ENCODE results near the gene TINAGL1.

The TINAGL1 gene

GRCh38 chr1:31598980-31599379 lies 22.7 kb downstream of the TINAGL1 start:
- DNase-seq (ENCODE audit: insufficient read length, low spot score) (no peak), FAIRE-seq (no peak)
- no peak for TF ChIP-seq POLR2A (IDR thresholded peaks at IDR 0.05; ENCODE audit: low read depth, low read length)
- TF ChIP-seq POU2F2 (IDR thresholded peaks at IDR 0.05; ENCODE audit: low read depth, low read length), result no peak
- no peak for TF ChIP-seq PAX5 (IDR thresholded peaks at IDR 0.05; ENCODE audit: insufficient read depth, low read length, severe bottlenecking)
- no peak for TF ChIP-seq TAF1 (IDR thresholded peaks at IDR 0.05; ENCODE audit: low read depth, low read length)
- no peak for TF ChIP-seq POLR2AphosphoS5 (IDR thresholded peaks at IDR 0.05; ENCODE audit: low read depth, low read length)

GRCh38 chr1:31600641-31601040 lies 24.3 kb downstream of the TINAGL1 start:
- FAIRE-seq (no peak), DNase-seq (ENCODE audit: insufficient read length, low spot score) (no peak)
- TF ChIP-seq TAF1 (IDR thresholded peaks at IDR 0.05; ENCODE audit: low read depth, low read length), result no peak
- TF ChIP-seq POLR2AphosphoS5 (IDR thresholded peaks at IDR 0.05; ENCODE audit: low read depth, low read length), result no peak
- TF ChIP-seq POLR2A (IDR thresholded peaks at IDR 0.05; ENCODE audit: low read depth, low read length), result no peak
- no peak for TF ChIP-seq PAX5 (IDR thresholded peaks at IDR 0.05; ENCODE audit: insufficient read depth, low read length, severe bottlenecking)
- no peak for TF ChIP-seq SPI1 (IDR thresholded peaks at IDR 0.05; ENCODE audit: low read depth, low read length)
- TF ChIP-seq POU2F2 (IDR thresholded peaks at IDR 0.05; ENCODE audit: low read depth, low read length), result no peak

- TF ChIP-seq TAF1 (IDR thresholded peaks at IDR 0.05; ENCODE audit: low read depth, low read length), result no peak
- no peak for TF ChIP-seq PAX5 (IDR thresholded peaks at IDR 0.05; ENCODE audit: insufficient read depth, low read length, severe bottlenecking)
- no peak for TF ChIP-seq POU2F2 (IDR thresholded peaks at IDR 0.05; ENCODE audit: low read depth, low read length)
- no peak for TF ChIP-seq POLR2AphosphoS5 (IDR thresholded peaks at IDR 0.05; ENCODE audit: low read depth, low read length)
- no peak for TF ChIP-seq POLR2A (IDR thresholded peaks at IDR 0.05; ENCODE audit: low read depth, low read length)
- no peak for TF ChIP-seq SPI1 (IDR thresholded peaks at IDR 0.05; ENCODE audit: low read depth, low read length)
- no peak for DNase-seq (ENCODE audit: insufficient read length, low spot score)
- FAIRE-seq, result no peak
Measured at GRCh38 chr1:31602081-31602480, 25.8 kb downstream of the TINAGL1 start.

GRCh38 chr1:31605908-31606427 lies 29.7 kb downstream of the TINAGL1 start:
- DNase-seq (ENCODE audit: insufficient read length, low spot score), result peak; percentile 64
- FAIRE-seq, result peak; percentile 97
- peak; percentile 45; the same call in 1 of the 2 replicates for TF ChIP-seq TAF1 (IDR thresholded peaks at IDR 0.05; ENCODE audit: low read depth, low read length)
- peak; percentile 99 for TF ChIP-seq POU2F2 (IDR thresholded peaks at IDR 0.05; ENCODE audit: low read depth, low read length)
- TF ChIP-seq POLR2A (IDR thresholded peaks at IDR 0.05; ENCODE audit: low read depth, low read length), result no peak
- peak; percentile 98 for TF ChIP-seq SPI1 (IDR thresholded peaks at IDR 0.05; ENCODE audit: low read depth, low read length)
- no peak for TF ChIP-seq POLR2AphosphoS5 (IDR thresholded peaks at IDR 0.05; ENCODE audit: low read depth, low read length)
- no peak for TF ChIP-seq PAX5 (IDR thresholded peaks at IDR 0.05; ENCODE audit: insufficient read depth, low read length, severe bottlenecking)

- TF ChIP-seq POU2F2 (IDR thresholded peaks at IDR 0.05; ENCODE audit: low read depth, low read length), result no peak
- TF ChIP-seq TAF1 (IDR thresholded peaks at IDR 0.05; ENCODE audit: low read depth, low read length), result no peak
- no peak for TF ChIP-seq POLR2A (IDR thresholded peaks at IDR 0.05; ENCODE audit: low read depth, low read length)
- no peak for TF ChIP-seq POLR2AphosphoS5 (IDR thresholded peaks at IDR 0.05; ENCODE audit: low read depth, low read length)
- TF ChIP-seq PAX5 (IDR thresholded peaks at IDR 0.05; ENCODE audit: insufficient read depth, low read length, severe bottlenecking), result no peak
- TF ChIP-seq SPI1 (IDR thresholded peaks at IDR 0.05; ENCODE audit: low read depth, low read length), result no peak
- FAIRE-seq (no peak), DNase-seq (ENCODE audit: insufficient read length, low spot score) (no peak)
Measured at GRCh38 chr1:31607360-31607759, 31.0 kb downstream of the TINAGL1 start.

- TF ChIP-seq TAF1 (IDR thresholded peaks at IDR 0.05; ENCODE audit: low read depth, low read length) (no peak), POLR2AphosphoS5 (IDR thresholded peaks at IDR 0.05; ENCODE audit: low read depth, low read length) (no peak), POLR2A (IDR thresholded peaks at IDR 0.05; ENCODE audit: low read depth, low read length) (no peak), POU2F2 (IDR thresholded peaks at IDR 0.05; ENCODE audit: low read depth, low read length) (no peak), PAX5 (IDR thresholded peaks at IDR 0.05; ENCODE audit: insufficient read depth, low read length, severe bottlenecking) (no peak)
- FAIRE-seq (no peak), DNase-seq (ENCODE audit: insufficient read length, low spot score) (no peak)
Measured at GRCh38 chr1:31609514-31610118, 33.3 kb downstream of the TINAGL1 start.

GRCh38 chr1:31614414-31615005 lies 38.2 kb downstream of the TINAGL1 start:
- no peak for FAIRE-seq
- TF ChIP-seq POLR2A (IDR thresholded peaks at IDR 0.05; ENCODE audit: low read depth, low read length), result no peak
- TF ChIP-seq TAF1 (IDR thresholded peaks at IDR 0.05; ENCODE audit: low read depth, low read length), result no peak
- TF ChIP-seq SPI1 (IDR thresholded peaks at IDR 0.05; ENCODE audit: low read depth, low read length), result no peak
- no peak for TF ChIP-seq POLR2AphosphoS5 (IDR thresholded peaks at IDR 0.05; ENCODE audit: low read depth, low read length)
- no peak for TF ChIP-seq POU2F2 (IDR thresholded peaks at IDR 0.05; ENCODE audit: low read depth, low read length)
- TF ChIP-seq PAX5 (IDR thresholded peaks at IDR 0.05; ENCODE audit: insufficient read depth, low read length, severe bottlenecking), result no peak
- DNase-seq (ENCODE audit: insufficient read length, low spot score), result no peak

GRCh38 chr1:31615414-31615813 lies 39.1 kb downstream of the TINAGL1 start:
- DNase-seq (ENCODE audit: insufficient read length, low spot score) (no peak), FAIRE-seq (no peak)
- TF ChIP-seq POLR2A (IDR thresholded peaks at IDR 0.05; ENCODE audit: low read depth, low read length) (no peak), POLR2AphosphoS5 (IDR thresholded peaks at IDR 0.05; ENCODE audit: low read depth, low read length) (no peak), POU2F2 (IDR thresholded peaks at IDR 0.05; ENCODE audit: low read depth, low read length) (no peak), SPI1 (IDR thresholded peaks at IDR 0.05; ENCODE audit: low read depth, low read length) (no peak)

GRCh38 chr1:31615939-31616338 lies 39.6 kb downstream of the TINAGL1 start:
- TF ChIP-seq POLR2A (IDR thresholded peaks at IDR 0.05; ENCODE audit: low read depth, low read length) (no peak), POU2F2 (IDR thresholded peaks at IDR 0.05; ENCODE audit: low read depth, low read length) (no peak), POLR2AphosphoS5 (IDR thresholded peaks at IDR 0.05; ENCODE audit: low read depth, low read length) (no peak), PAX5 (IDR thresholded peaks at IDR 0.05; ENCODE audit: insufficient read depth, low read length, severe bottlenecking) (no peak), SPI1 (IDR thresholded peaks at IDR 0.05; ENCODE audit: low read depth, low read length) (no peak), TAF1 (IDR thresholded peaks at IDR 0.05; ENCODE audit: low read depth, low read length) (no peak)
- FAIRE-seq (peak; percentile 38), DNase-seq (ENCODE audit: insufficient read length, low spot score) (no peak)
